ENCODE data around the gene CAMK1G.

The CAMK1G gene

GRCh38 chr1:209583408-209583807 is at the start of gene CAMK1G:
CAMK1G (plus strand) TSS chr1:209583714; CDS start chr1:209594984, 11,270 bp downstream.
- no peak for DNase-seq

- DNase-seq = no peak
These were observed 48.8 kb upstream of the CAMK1G start for GRCh38 chr1:209534496-209535250.

- no peak for DNase-seq
These were observed 46.7 kb upstream of the CAMK1G start for GRCh38 chr1:209536843-209537242.

- DNase-seq = no peak
These were observed 46.0 kb upstream of the CAMK1G start for GRCh38 chr1:209537336-209538114.

GRCh38 chr1:209539576-209539975 is 43.9 kb upstream of the CAMK1G start:
- DNase-seq = no peak

- no peak for DNase-seq
These were observed 40.9 kb upstream of the CAMK1G start for GRCh38 chr1:209542585-209542984.

- no peak for DNase-seq
These were observed 39.4 kb upstream of the CAMK1G start for GRCh38 chr1:209544098-209544497.

- no peak for DNase-seq
These were observed 38.1 kb upstream of the CAMK1G start for GRCh38 chr1:209545423-209545822.

- no peak for DNase-seq
These were observed 37.0 kb upstream of the CAMK1G start for GRCh38 chr1:209546390-209547085.

GRCh38 chr1:209547626-209548025 is 35.9 kb upstream of the CAMK1G start:
- DNase-seq = no peak

- DNase-seq = no peak
These were observed 33.9 kb upstream of the CAMK1G start for GRCh38 chr1:209549443-209550205.

GRCh38 chr1:209550519-209550918 is 33.0 kb upstream of the CAMK1G start:
- no peak for DNase-seq

GRCh38 chr1:209552406-209553264 is 30.9 kb upstream of the CAMK1G start:
- DNase-seq = no peak

- DNase-seq = no peak
These were observed 28.5 kb upstream of the CAMK1G start for GRCh38 chr1:209554761-209555611.

- no peak for DNase-seq
These were observed 27.3 kb upstream of the CAMK1G start for GRCh38 chr1:209556162-209556690.

- no peak for DNase-seq
These were observed 26.3 kb upstream of the CAMK1G start for GRCh38 chr1:209557221-209557620.

GRCh38 chr1:209560529-209560928 is 23.0 kb upstream of the CAMK1G start:
- no peak for DNase-seq

- no peak for DNase-seq
These were observed 22.6 kb upstream of the CAMK1G start for GRCh38 chr1:209560952-209561351.

GRCh38 chr1:209561532-209561931 is 22.0 kb upstream of the CAMK1G start:
- no peak for DNase-seq

GRCh38 chr1:209564849-209565248 is 18.7 kb upstream of the CAMK1G start:
- no peak for DNase-seq

Data from GDM1 (cell line).